HEK293 (cell line): Measurements from ENCODE around the gene MAGEB17.

Experiments used
- CTCF ChIA-PET: fragments of 350-600 bp; formaldehyde crosslinking; extraction: SDS; loops from one replicate; lab custom pipeline; 2021; ENCODE audit warnings: antibody characterized with exemption; lab: Yijun Ruan, JAX
- POLR2A ChIA-PET: fragments of 300-600 bp; formaldehyde crosslinking; extraction: SDS; loops from one replicate; lab custom pipeline; 2020; ENCODE audit warnings: antibody characterized with exemption, inconsistent platforms; lab: Yijun Ruan, JAX
- H3K27ac ChIP-seq: fragments of 200-500 bp; sonication (Bioruptor generic); 2 replicates; pipeline ENCODE4 v1.5.1; 2014; ENCODE audit warnings: low read depth, low read length, control low read depth, inconsistent platforms; ENCODE audit errors: extremely low read depth
- H3K36me3 ChIP-seq, 2 experiments: fragments of 200-500 bp in 1 of 2; sonication (Bioruptor generic) in 1 of 2; 1 replicate in 1 of 2; 2 replicates in 1 of 2; pipeline ENCODE4 v1.5.1; 2014 to 2017; ENCODE audit warnings: inconsistent platforms in 2 of 2, low read length in 2 of 2; ENCODE audit not compliant: control insufficient read depth in 2 of 2, insufficient read depth in 1 of 2
- H3K4me1 ChIP-seq: fragments of 200-500 bp; sonication (Bioruptor generic); 2 replicates; pipeline ENCODE4 v1.5.1; 2014; ENCODE audit warnings: mild to moderate bottlenecking, low read length, inconsistent platforms; ENCODE audit not compliant: control insufficient read depth, insufficient read depth
- H3K4me3 ChIP-seq: 2 replicates; pipeline ENCODE4 v1.5.1; 2011; ENCODE audit warnings: low read depth, mild to moderate bottlenecking, control low read depth, low read length, moderate library complexity
- H3K9me3 ChIP-seq: fragments of 200-500 bp; sonication (Bioruptor generic); 2 replicates; pipeline ENCODE4 v1.5.1; 2014; ENCODE audit warnings: low read depth, low read length, inconsistent platforms; ENCODE audit not compliant: control insufficient read depth, insufficient read depth
- BCL11B ChIP-seq: fragments of 450-650 bp; formaldehyde crosslinking; IDR thresholded peaks from 2 replicates; pipeline ENCODE4 v1.5.1; 2016; ENCODE audit warnings: low read depth, missing biosample characterization, missing genetic modification characterization
- GLI4 ChIP-seq: fragments of 450-650 bp; formaldehyde crosslinking; IDR thresholded peaks from 2 replicates; pipeline ENCODE4 v1.5.1; 2016; ENCODE audit warnings: missing biosample characterization, missing genetic modification characterization
- HOXA7 ChIP-seq: sonication (generic); formaldehyde crosslinking; IDR thresholded peaks from 2 replicates; pipeline ENCODE4 v1.8.1; 2022; ENCODE audit warnings: missing genetic modification reagents, borderline replicate concordance
- KLF16 ChIP-seq: fragments of 450-650 bp; formaldehyde crosslinking; IDR thresholded peaks from 2 replicates; pipeline ENCODE4 v1.5.1; 2017; ENCODE audit warnings: missing biosample characterization, missing genetic modification characterization
- MZF1 ChIP-seq: fragments of 450-650 bp; formaldehyde crosslinking; IDR thresholded peaks from 2 replicates; pipeline ENCODE4 v1.5.1; 2017; ENCODE audit warnings: missing biosample characterization, missing genetic modification characterization, borderline replicate concordance
- SCRT1 ChIP-seq: fragments of 450-650 bp; formaldehyde crosslinking; IDR thresholded peaks from 2 replicates; pipeline ENCODE4 v1.5.1; 2016; ENCODE audit warnings: missing biosample characterization, missing genetic modification characterization, borderline replicate concordance
- ZBTB1 ChIP-seq: fragments of 450-650 bp; formaldehyde crosslinking; IDR thresholded peaks from 2 replicates; pipeline ENCODE4 v1.5.1; 2016; ENCODE audit warnings: missing biosample characterization, missing genetic modification characterization
- ZBTB17 ChIP-seq: fragments of 450-650 bp; formaldehyde crosslinking; IDR thresholded peaks from 2 replicates; pipeline ENCODE4 v1.5.1; 2016; ENCODE audit warnings: missing biosample characterization, missing genetic modification characterization
- ZBTB8A ChIP-seq: fragments of 450-650 bp; formaldehyde crosslinking; IDR thresholded peaks from 2 replicates; pipeline ENCODE4 v1.5.1; 2016; ENCODE audit warnings: missing biosample characterization, missing genetic modification characterization
- ZNF114 ChIP-seq: fragments of 450-650 bp; formaldehyde crosslinking; IDR thresholded peaks from 2 replicates; pipeline ENCODE4 v1.5.0; 2017; ENCODE audit warnings: missing biosample characterization, missing genetic modification characterization
- ZNF121 ChIP-seq: fragments of 450-650 bp; formaldehyde crosslinking; IDR thresholded peaks from 2 replicates; pipeline ENCODE4 v1.5.1; 2016; ENCODE audit warnings: missing biosample characterization, missing genetic modification characterization
- ZNF132 ChIP-seq: fragments of 450-650 bp; formaldehyde crosslinking; IDR thresholded peaks from 2 replicates; pipeline ENCODE4 v1.5.1; 2017; ENCODE audit warnings: missing biosample characterization, missing genetic modification characterization, borderline replicate concordance
- ZNF2 ChIP-seq: fragments of 450-650 bp; formaldehyde crosslinking; IDR thresholded peaks from 2 replicates; pipeline ENCODE4 v1.5.1; 2016; ENCODE audit warnings: missing biosample characterization, missing genetic modification characterization
- ZNF266 ChIP-seq: fragments of 450-650 bp; formaldehyde crosslinking; IDR thresholded peaks from 2 replicates; pipeline ENCODE4 v1.5.1; 2016; ENCODE audit warnings: missing biosample characterization, missing genetic modification characterization, low read depth
- ZNF302 ChIP-seq: fragments of 450-650 bp; formaldehyde crosslinking; IDR thresholded peaks from 2 replicates; pipeline ENCODE4 v1.5.1; 2016; ENCODE audit warnings: missing biosample characterization, missing genetic modification characterization, low read depth
- ZNF311 ChIP-seq: fragments of 450-650 bp; formaldehyde crosslinking; IDR thresholded peaks from 2 replicates; pipeline ENCODE4 v1.5.1; 2017; ENCODE audit warnings: missing biosample characterization, missing genetic modification characterization, borderline replicate concordance
- ZNF560 ChIP-seq: fragments of 450-650 bp; formaldehyde crosslinking; IDR thresholded peaks from 2 replicates; pipeline ENCODE4 v1.5.1; 2017; ENCODE audit warnings: missing biosample characterization, missing genetic modification characterization, borderline replicate concordance
- ZNF571 ChIP-seq: fragments of 450-650 bp; formaldehyde crosslinking; IDR thresholded peaks from 2 replicates; pipeline ENCODE4 v1.5.0; 2017; ENCODE audit warnings: missing biosample characterization, missing genetic modification characterization
- ZNF747 ChIP-seq: fragments of 450-650 bp; formaldehyde crosslinking; IDR thresholded peaks from 2 replicates; pipeline ENCODE4 v1.5.1; 2016; ENCODE audit warnings: missing biosample characterization, missing genetic modification characterization
- ZNF776 ChIP-seq: fragments of 450-650 bp; formaldehyde crosslinking; IDR thresholded peaks from 2 replicates; pipeline ENCODE4 v1.5.0; 2017; ENCODE audit warnings: missing biosample characterization, missing genetic modification characterization, borderline replicate concordance
- TF ChIP-seq, protein P1 (sequence below): fragments of 450-650 bp; formaldehyde crosslinking; IDR thresholded peaks from 2 replicates; pipeline ENCODE4 v1.5.1; 2016; ENCODE audit warnings: missing biosample characterization, missing genetic modification characterization
- TF ChIP-seq, protein P2 (sequence below): fragments of 450-650 bp; formaldehyde crosslinking; IDR thresholded peaks from 2 replicates; pipeline ENCODE4 v1.5.1; 2017; ENCODE audit warnings: missing biosample characterization, missing genetic modification characterization
- TF ChIP-seq, protein P3 (sequence below): fragments of 450-650 bp; formaldehyde crosslinking; IDR thresholded peaks from 2 replicates; pipeline ENCODE4 v1.5.1; 2016; ENCODE audit warnings: missing biosample characterization, missing genetic modification characterization

The MAGEB17 gene

DNA sequence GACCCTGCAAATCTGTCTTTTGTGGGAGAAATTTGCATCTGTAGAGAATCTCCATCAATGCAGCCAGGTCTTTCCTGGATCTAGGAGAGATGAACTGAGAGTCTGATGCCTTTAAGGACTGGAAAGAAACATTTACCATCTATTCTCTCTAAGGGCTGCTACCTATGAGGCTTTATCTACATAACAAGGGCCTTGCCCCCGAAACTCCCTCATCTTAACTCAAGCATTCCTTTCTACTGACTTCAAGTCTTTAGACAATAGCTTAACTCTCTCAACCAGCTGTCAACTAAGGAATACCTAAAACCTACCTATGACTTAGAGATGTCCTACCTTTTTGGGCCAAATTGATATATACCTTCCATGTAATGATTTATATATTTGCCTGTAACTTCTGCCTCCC lies 32.1 kb downstream of the MAGEB17 start:
- no peaks in the 10 kb centered on the region; the same call in 1 of the 2 replicates for H3K9me3 ChIP-seq
- no peak overlapping the region for H3K4me3 ChIP-seq
- no peak overlapping the region for H3K27ac ChIP-seq
- no peaks in the 10 kb centered on the region for H3K4me1 ChIP-seq
- TF ChIP-seq ZNF776 (tag by site-specific recombination) (no peak), ZNF747 (tag by site-specific recombination) (no peak), ZBTB17 (tag by site-specific recombination) (no peak), ZBTB8A (tag by site-specific recombination) (no peak), MZF1 (tag by site-specific recombination) (no peak), ZNF2 (no peak), ZNF114 (no peak)
- H3K36me3 ChIP-seq, result no peaks in the 10 kb centered on the region
- POLR2A ChIA-PET, result no interaction called here
- CTCF ChIA-PET, result no interaction called here

DNA sequence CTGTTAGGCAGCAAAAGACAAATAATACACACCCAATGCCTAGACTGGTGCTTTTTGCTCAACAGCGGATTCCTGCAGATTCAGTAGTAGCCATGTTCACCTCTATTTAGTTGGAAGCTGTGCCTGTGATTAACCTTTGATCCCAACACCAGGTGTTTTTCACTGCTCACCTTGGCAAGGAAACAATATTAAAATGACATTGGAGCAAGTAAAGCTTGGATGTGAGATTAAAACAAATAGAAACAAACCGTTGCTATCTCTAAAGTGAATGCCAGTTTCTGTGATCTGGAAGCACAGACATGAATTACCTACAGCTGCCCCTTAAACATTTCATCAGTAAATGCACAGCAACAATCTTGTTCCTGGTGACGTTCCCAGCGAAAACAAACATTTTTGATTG lies 35.7 kb downstream of the MAGEB17 start:
- Histone ChIP-seq H3K9me3 (no peaks in the 10 kb centered on the region; the same call in 1 of the 2 replicates), H3K27ac (no peak overlapping the region), H3K4me1 (no peaks in the 10 kb centered on the region), H3K4me3 (no peak overlapping the region), H3K36me3 (no peaks in the 10 kb centered on the region)
- ChIA-PET CTCF (interaction anchor here (0.7 kb wide), 1 partner anchor 23 kb away, joined by 3 read pairs; no protein-coding TSS in a partner anchor), POLR2A (no interaction called here)
- TF ChIP-seq ZNF114 (no peak), ZNF311 (tag by site-specific recombination) (no peak), ZNF132 (tag by site-specific recombination) (no peak), ZNF266 (tag by site-specific recombination) (no peak), GLI4 (tag by site-specific recombination) (no peak), KLF16 (tag by site-specific recombination) (no peak), BCL11B (tag by site-specific recombination) (no peak), ZBTB1 (tag by site-specific recombination) (no peak), ZNF571 (tag by site-specific recombination) (no peak), ZNF302 (tag by site-specific recombination) (no peak)
- TF ChIP-seq, protein P1, sequence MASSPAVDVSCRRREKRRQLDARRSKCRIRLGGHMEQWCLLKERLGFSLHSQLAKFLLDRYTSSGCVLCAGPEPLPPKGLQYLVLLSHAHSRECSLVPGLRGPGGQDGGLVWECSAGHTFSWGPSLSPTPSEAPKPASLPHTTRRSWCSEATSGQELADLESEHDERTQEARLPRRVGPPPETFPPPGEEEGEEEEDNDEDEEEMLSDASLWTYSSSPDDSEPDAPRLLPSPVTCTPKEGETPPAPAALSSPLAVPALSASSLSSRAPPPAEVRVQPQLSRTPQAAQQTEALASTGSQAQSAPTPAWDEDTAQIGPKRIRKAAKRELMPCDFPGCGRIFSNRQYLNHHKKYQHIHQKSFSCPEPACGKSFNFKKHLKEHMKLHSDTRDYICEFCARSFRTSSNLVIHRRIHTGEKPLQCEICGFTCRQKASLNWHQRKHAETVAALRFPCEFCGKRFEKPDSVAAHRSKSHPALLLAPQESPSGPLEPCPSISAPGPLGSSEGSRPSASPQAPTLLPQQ (tag by site-specific recombination), result no peak

DNA sequence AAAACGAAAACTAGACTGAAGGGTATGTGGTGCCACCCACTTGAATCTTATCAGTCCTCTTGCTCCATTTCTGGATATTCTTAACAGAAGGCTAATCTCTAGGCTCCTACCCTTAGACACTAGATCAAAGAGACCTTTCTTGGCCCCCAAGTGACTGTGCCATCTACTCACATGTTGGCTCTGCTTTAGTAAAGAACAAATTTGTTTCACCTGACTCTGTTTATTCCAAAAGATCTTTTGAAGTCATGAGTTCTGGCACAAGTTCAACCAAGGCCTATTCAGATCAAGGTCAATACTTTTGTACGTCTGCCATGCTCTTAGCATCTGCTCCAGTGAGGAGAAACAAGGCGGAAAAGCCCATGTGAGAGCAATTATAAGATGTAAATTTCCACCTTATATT lies 37.3 kb downstream of the MAGEB17 start:
- no peak overlapping the region for H3K4me3 ChIP-seq
- H3K9me3 ChIP-seq, result no peaks in the 10 kb centered on the region; the same call in 1 of the 2 replicates
- H3K27ac ChIP-seq, result no peak overlapping the region
- no peaks in the 10 kb centered on the region for H3K4me1 ChIP-seq
- H3K36me3 ChIP-seq, result no peaks in the 10 kb centered on the region
- ChIA-PET POLR2A (no interaction called here), CTCF (no interaction called here)
- TF ChIP-seq, protein P2, sequence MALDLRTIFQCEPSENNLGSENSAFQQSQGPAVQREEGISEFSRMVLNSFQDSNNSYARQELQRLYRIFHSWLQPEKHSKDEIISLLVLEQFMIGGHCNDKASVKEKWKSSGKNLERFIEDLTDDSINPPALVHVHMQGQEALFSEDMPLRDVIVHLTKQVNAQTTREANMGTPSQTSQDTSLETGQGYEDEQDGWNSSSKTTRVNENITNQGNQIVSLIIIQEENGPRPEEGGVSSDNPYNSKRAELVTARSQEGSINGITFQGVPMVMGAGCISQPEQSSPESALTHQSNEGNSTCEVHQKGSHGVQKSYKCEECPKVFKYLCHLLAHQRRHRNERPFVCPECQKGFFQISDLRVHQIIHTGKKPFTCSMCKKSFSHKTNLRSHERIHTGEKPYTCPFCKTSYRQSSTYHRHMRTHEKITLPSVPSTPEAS (tag by site-specific recombination), result no peak
- TF ChIP-seq, protein P3, sequence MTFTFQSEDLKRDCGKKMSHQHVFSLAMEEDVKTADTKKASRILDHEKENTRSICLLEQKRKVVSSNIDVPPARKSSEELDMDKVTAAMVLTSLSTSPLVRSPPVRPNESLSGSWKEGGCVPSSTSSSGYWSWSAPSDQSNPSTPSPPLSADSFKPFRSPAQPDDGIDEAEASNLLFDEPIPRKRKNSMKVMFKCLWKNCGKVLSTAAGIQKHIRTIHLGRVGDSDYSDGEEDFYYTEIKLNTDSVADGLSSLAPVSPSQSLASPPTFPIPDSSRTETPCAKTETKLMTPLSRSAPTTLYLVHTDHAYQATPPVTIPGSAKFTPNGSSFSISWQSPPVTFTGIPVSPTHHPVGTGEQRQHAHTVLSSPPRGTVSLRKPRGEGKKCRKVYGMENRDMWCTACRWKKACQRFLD (tag by site-specific recombination), result no peak
- TF ChIP-seq ZNF121 (no peak), SCRT1 (tag by site-specific recombination) (no peak), ZNF302 (tag by site-specific recombination) (no peak), ZNF571 (tag by site-specific recombination) (no peak), ZNF560 (tag by site-specific recombination) (no peak), HOXA7 (no peak), ZNF311 (tag by site-specific recombination) (no peak)
